Subcutaneous adipose tissue (tissue), 4 donors: ENCODE measurements around the gene HNRNPA3. TPM values are rescaled to one million over a fixed set of nuclear protein-coding genes. Genes with fewer than 3 reads are reported as not detected.

Experiments
- CTCF ChIP-seq: fragments of 450-650 bp; IDR thresholded peaks from one replicate; pipeline ENCODE4 v1.5.1; 2016; ENCODE audit warnings: low read depth, mild to moderate bottlenecking, control low read depth, antibody characterized with exemption, moderate library complexity
- total RNA-seq, 4 donors: library from RNA; depleted of rRNA; stranded (reverse); fragments of >200 nt; gene quantifications; one replicate each; pipeline ENCODE4 v1.1.0, GENCODE V29; 2016

The HNRNPA3 gene
- total RNA-seq, 4 donors from 2014 or later: 48.6 to 104 (median 64.7) TPM

GRCh38 chr2:177180269-177181000 lies 32.2 kb upstream of the HNRNPA3 start:
- no peak for TF ChIP-seq CTCF

- no peak for TF ChIP-seq CTCF
These were observed 28.7 kb upstream of the HNRNPA3 start for GRCh38 chr2:177183860-177184259.

GRCh38 chr2:177184606-177185005 lies 28.0 kb upstream of the HNRNPA3 start:
- TF ChIP-seq CTCF: no peak

- TF ChIP-seq CTCF: no peak
These were observed 24.8 kb upstream of the HNRNPA3 start for GRCh38 chr2:177187631-177188312.

- TF ChIP-seq CTCF: no peak
These were observed 23.8 kb upstream of the HNRNPA3 start for GRCh38 chr2:177188482-177189469.

- TF ChIP-seq CTCF: no peak
These were observed 21.7 kb upstream of the HNRNPA3 start for GRCh38 chr2:177190941-177191340.

GRCh38 chr2:177192788-177193187 lies 19.8 kb upstream of the HNRNPA3 start:
- no peak for TF ChIP-seq CTCF
